Astrocyte (in vitro differentiated cells and primary cell): ENCODE measurements around the gene C6orf15.

ENCODE experiments used
- EZH2 ChIP-seq: IDR thresholded peaks from 2 replicates; pipeline ENCODE4 v1.6.1; 2012; ENCODE audit warnings: mild to moderate bottlenecking, low read length, inconsistent platforms; ENCODE audit not compliant: insufficient read depth
- TF ChIP-seq, protein P1 (sequence below): IDR thresholded peaks from 2 replicates; pipeline ENCODE4 v1.5.1; 2011; ENCODE audit warnings: low read depth, mild to moderate bottlenecking, inconsistent platforms, low read length, moderate library complexity; ENCODE audit not compliant: insufficient read depth

DNA sequence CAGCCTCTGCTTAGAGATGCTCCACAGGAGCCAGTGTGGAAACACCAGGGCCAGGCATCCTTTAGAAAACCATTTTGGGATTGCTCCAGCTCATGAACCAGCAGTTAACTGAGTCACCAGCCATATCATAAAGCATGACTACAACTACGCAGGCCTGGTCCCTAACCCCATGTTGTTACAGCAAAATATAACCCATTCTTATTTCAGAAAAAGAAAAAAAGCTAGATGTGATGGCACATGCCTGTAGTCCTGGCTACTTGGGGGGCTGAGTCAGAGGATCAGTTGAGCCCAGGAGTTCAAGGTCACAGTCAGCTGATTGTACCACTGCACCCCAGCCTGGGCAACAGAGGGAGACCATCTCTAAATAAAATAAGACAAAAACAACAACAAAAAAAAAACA is 36.8 kb downstream of the C6orf15 start:
- TF ChIP-seq, protein P1, sequence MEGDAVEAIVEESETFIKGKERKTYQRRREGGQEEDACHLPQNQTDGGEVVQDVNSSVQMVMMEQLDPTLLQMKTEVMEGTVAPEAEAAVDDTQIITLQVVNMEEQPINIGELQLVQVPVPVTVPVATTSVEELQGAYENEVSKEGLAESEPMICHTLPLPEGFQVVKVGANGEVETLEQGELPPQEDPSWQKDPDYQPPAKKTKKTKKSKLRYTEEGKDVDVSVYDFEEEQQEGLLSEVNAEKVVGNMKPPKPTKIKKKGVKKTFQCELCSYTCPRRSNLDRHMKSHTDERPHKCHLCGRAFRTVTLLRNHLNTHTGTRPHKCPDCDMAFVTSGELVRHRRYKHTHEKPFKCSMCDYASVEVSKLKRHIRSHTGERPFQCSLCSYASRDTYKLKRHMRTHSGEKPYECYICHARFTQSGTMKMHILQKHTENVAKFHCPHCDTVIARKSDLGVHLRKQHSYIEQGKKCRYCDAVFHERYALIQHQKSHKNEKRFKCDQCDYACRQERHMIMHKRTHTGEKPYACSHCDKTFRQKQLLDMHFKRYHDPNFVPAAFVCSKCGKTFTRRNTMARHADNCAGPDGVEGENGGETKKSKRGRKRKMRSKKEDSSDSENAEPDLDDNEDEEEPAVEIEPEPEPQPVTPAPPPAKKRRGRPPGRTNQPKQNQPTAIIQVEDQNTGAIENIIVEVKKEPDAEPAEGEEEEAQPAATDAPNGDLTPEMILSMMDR = no peak
- TF ChIP-seq EZH2 = no peak
